ENCODE measurements around the gene TVP23A. TPM values are rescaled to one million over a fixed set of nuclear protein-coding genes. Genes with fewer than 3 reads are reported as not detected.

The TVP23A gene
- total and polyA plus RNA-seq, 2 donors (not counting 1 experiment from before 2014, with no cell fraction given): 0.37 to 3.2 TPM

DNA sequence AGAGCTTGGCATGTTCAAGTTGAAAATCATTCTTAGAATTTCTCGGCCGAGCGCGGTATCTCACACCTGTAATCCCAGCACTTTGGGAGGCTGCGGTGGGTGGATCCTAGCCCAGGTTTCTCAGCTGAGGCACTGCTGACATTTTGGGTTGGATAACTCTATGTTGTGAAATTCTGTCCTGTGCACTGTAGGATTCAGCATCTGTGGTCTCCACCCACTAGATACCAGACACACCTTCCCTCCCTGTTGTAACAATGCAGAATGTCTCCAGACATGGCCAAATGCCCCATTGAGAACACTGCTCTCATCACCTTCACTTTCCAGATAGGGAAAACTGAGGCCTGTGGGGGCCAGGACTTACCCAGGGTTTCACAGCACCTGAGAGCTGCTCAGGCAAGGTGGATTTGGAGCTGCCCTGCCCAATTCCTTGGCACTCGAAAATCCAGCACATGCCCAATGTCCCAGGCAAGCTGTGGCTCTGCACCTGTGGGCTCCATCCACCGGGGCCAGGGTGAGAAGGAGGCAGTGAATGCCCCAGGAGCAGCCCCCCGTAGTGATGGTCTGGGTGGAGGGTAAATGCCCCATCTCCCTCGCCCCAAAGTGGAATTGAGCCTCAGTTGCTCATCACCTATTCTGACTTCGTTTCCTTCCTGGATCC, 20.2 kb upstream of the TVP23A start:
- Histone ChIP-seq H3K9me3 (ENCODE audit: control extremely low read depth in 1 of 3, control insufficient read depth in 2 of 3, insufficient read depth in 1 of 3, low read length in 2 of 3) (peaks cover 0 to 6% (median 5%) of the 10 kb centered on the region in 3 donors), H3K27ac (ENCODE audit: low read length in 2 of 2) (no peak overlapping the region), H3K4me1 (ENCODE audit: control insufficient read depth in 2 of 2, insufficient read depth in 2 of 2, low read length in 2 of 2) (peaks cover 8 to 16% of the 10 kb centered on the region in 2 donors), H3K4me3 (ENCODE audit: control extremely low read depth in 1 of 5, extremely low read depth in 1 of 5, insufficient read depth in 1 of 5, low read depth in 2 of 5, low read length in 4 of 5) (no peak overlapping the region), H3K9ac (ENCODE audit: low read length) (no peak overlapping the region), H3K27me3 (replicated peaks in 1 of 4; ENCODE audit: control extremely low read depth in 1 of 4, control insufficient read depth in 3 of 4, insufficient read depth in 4 of 4, low read length in 3 of 4) (no peaks in the 10 kb centered on the region), H3K79me2 (ENCODE audit: control insufficient read depth, insufficient read depth, low read length) (no peaks in the 10 kb centered on the region), H2AFZ (ENCODE audit: insufficient read depth, low read depth, low read length, poor library complexity, severe bottlenecking) (no peak overlapping the region), H3K4me2 (replicated peaks; ENCODE audit: low read depth, low read length, poor library complexity, severe bottlenecking) (no peak overlapping the region), H4K20me1 (ENCODE audit: control insufficient read depth, insufficient read depth, low read length, poor library complexity, severe bottlenecking) (no peaks in the 10 kb centered on the region), H3K36me3 (replicated peaks in 1 of 2; ENCODE audit: control extremely low read depth in 1 of 2, control insufficient read depth in 1 of 2, extremely low read depth in 1 of 2, insufficient read depth in 2 of 2, low read length in 1 of 2) (no peaks in the 10 kb centered on the region)
- peak overlapping the region; percentile 37 for H3K27ac Mint-ChIP-seq
- H3K27me3 Mint-ChIP-seq: no peaks in the 10 kb centered on the region
- 94% methylated on average over 9 of the region's 10 CpGs for WGBS (ENCODE audit: insufficient coverage)
- DNase-seq: no peak
- POLR2A ChIA-PET: no interaction called here
- ATAC-seq (ENCODE audit: low read depth): no peak
- H3K9me3 Mint-ChIP-seq (ENCODE audit: insufficient read depth): no peaks in the 10 kb centered on the region
- TF ChIP-seq, protein P1, sequence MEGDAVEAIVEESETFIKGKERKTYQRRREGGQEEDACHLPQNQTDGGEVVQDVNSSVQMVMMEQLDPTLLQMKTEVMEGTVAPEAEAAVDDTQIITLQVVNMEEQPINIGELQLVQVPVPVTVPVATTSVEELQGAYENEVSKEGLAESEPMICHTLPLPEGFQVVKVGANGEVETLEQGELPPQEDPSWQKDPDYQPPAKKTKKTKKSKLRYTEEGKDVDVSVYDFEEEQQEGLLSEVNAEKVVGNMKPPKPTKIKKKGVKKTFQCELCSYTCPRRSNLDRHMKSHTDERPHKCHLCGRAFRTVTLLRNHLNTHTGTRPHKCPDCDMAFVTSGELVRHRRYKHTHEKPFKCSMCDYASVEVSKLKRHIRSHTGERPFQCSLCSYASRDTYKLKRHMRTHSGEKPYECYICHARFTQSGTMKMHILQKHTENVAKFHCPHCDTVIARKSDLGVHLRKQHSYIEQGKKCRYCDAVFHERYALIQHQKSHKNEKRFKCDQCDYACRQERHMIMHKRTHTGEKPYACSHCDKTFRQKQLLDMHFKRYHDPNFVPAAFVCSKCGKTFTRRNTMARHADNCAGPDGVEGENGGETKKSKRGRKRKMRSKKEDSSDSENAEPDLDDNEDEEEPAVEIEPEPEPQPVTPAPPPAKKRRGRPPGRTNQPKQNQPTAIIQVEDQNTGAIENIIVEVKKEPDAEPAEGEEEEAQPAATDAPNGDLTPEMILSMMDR (IDR thresholded peaks at IDR 0.05): no peak
- no peak for TF ChIP-seq EZH2 (IDR thresholded peaks at IDR 0.05; ENCODE audit: borderline replicate concordance, insufficient read depth, low read depth, low read length, poor library complexity, severe bottlenecking)
- CTCF ChIA-PET: interaction anchor here (1.3 kb wide), 1 partner anchor 324 kb away, joined by 3 read pairs; no protein-coding TSS in a partner anchor
- H3K4me3 Mint-ChIP-seq: no peak overlapping the region
- intact Hi-C loops (cut with micrococcal nuclease): no loop called here
- peaks cover 33% of the 10 kb centered on the region for H3K4me1 Mint-ChIP-seq

DNA sequence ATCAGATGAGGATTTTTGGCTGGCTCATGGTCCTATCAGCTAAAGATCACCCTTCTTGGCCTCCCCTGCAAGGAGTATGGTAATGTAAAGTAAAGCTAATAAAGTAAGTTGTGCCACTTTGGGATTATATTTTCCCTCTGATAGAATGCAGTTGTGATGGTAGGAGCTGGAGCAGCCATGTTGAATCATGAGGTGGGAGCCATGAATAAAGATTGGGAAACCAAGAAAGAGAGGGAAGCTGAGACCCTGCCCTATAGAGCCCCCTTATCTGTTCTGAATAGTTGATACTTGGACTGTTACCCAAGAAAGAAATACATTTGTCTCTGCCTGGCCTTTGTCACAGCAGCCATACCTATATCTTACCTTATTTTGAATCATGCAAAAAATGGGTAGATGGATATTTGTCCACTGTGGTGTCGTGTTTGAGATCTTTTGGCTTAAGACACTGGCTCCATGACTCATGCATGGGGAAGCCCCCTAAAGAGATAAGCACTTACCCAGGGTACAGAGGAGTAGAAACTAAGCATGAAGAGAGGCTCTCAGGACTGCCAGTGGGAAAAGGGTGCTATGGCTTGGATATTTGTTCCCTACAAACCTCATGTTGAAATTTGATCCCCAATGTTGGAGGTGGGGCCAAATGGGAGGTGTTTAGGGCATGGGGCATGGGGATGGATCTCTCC, 17.7 kb upstream of the TVP23A start:
- Histone ChIP-seq H3K4me1 (ENCODE audit: control insufficient read depth in 2 of 2, insufficient read depth in 2 of 2, low read length in 2 of 2) (peaks cover 21 to 31% of the 10 kb centered on the region in 2 donors), H3K27me3 (replicated peaks in 1 of 4; ENCODE audit: control extremely low read depth in 1 of 4, control insufficient read depth in 3 of 4, insufficient read depth in 4 of 4, low read length in 3 of 4) (no peaks in the 10 kb centered on the region), H3K36me3 (replicated peaks in 1 of 2; ENCODE audit: control extremely low read depth in 1 of 2, control insufficient read depth in 1 of 2, extremely low read depth in 1 of 2, insufficient read depth in 2 of 2, low read length in 1 of 2) (no peaks in the 10 kb centered on the region), H2AFZ (ENCODE audit: insufficient read depth, low read depth, low read length, poor library complexity, severe bottlenecking) (no peak overlapping the region), H3K9ac (ENCODE audit: low read length) (no peak overlapping the region), H3K4me3 (ENCODE audit: control extremely low read depth in 1 of 5, extremely low read depth in 1 of 5, insufficient read depth in 1 of 5, low read depth in 2 of 5, low read length in 4 of 5) (no peak overlapping the region), H3K27ac (ENCODE audit: low read length in 2 of 2) (no peak overlapping the region), H3K9me3 (ENCODE audit: control extremely low read depth in 1 of 3, control insufficient read depth in 2 of 3, insufficient read depth in 1 of 3, low read length in 2 of 3) (peaks cover 0 to 8% (median 6%) of the 10 kb centered on the region in 3 donors), H4K20me1 (ENCODE audit: control insufficient read depth, insufficient read depth, low read length, poor library complexity, severe bottlenecking) (no peaks in the 10 kb centered on the region), H3K4me2 (replicated peaks; ENCODE audit: low read depth, low read length, poor library complexity, severe bottlenecking) (no peak overlapping the region), H3K79me2 (ENCODE audit: control insufficient read depth, insufficient read depth, low read length) (no peaks in the 10 kb centered on the region)
- POLR2A ChIA-PET: interaction anchor here (0.7 kb wide), 1 partner anchor 189 kb away, joined by 3 read pairs; no protein-coding TSS in a partner anchor
- WGBS (ENCODE audit: insufficient coverage): no CpG with 5 or more reads among the region's 1 CpG
- CTCF ChIA-PET: interaction anchor here (0.9 kb wide), 1 partner anchor 32 kb away, joined by 6 read pairs; no protein-coding TSS in a partner anchor
- Mint-ChIP-seq H3K4me3 (no peak overlapping the region), H3K4me1 (peaks cover 43% of the 10 kb centered on the region), H3K27ac (no peak overlapping the region), H3K27me3 (no peaks in the 10 kb centered on the region), H3K9me3 (ENCODE audit: insufficient read depth) (no peaks in the 10 kb centered on the region)
- TF ChIP-seq EZH2 (IDR thresholded peaks at IDR 0.05; ENCODE audit: borderline replicate concordance, insufficient read depth, low read depth, low read length, poor library complexity, severe bottlenecking): no peak
- TF ChIP-seq, protein P1 (IDR thresholded peaks at IDR 0.05): no peak
- DNase-seq (no peak), ATAC-seq (ENCODE audit: low read depth) (no peak)
- intact Hi-C loops (cut with micrococcal nuclease): no loop called here
